Upper lobe of left lung (tissue), 6 donors: ENCODE results near the gene FOXA3. TPM values are rescaled to one million over a fixed set of nuclear protein-coding genes. Genes with fewer than 3 reads are reported as not detected.
A peak's percentile ranks its signal among the peaks of the same experiment; 100 is the strongest.

Experiments used
- ATAC-seq, 2 donors: fragments of 200-7000 bp; cut with Tn5 transposase; one replicate each; pipeline ENCODE4 v1.9.1; 2022; ENCODE audit warnings: mild to moderate bottlenecking in 2 of 2, moderate library complexity in 2 of 2; ENCODE audit not compliant: low FRiP score in 2 of 2
- DNase-seq, 2 donors: peaks; one replicate each; pipeline ENCODE4 v3.0.0-alpha.2; 2019 to 2020
- H3K27ac ChIP-seq, 4 donors: fragments of 200-600 bp; sonication (generic); one replicate each; pipeline ENCODE4 v1.5.1; 2016 to 2019
- H3K27me3 ChIP-seq, 4 donors: fragments of 200-600 bp; sonication (generic); one replicate each; pipeline ENCODE4 v1.5.1; 2017 to 2019
- H3K36me3 ChIP-seq, 4 donors: fragments of 200-600 bp; sonication (generic); one replicate each; pipeline ENCODE4 v1.5.1; 2016 to 2019
- H3K4me1 ChIP-seq, 4 donors: fragments of 200-600 bp; sonication (generic); one replicate each; pipeline ENCODE4 v1.5.1; 2018 to 2019
- H3K4me3 ChIP-seq, 4 donors: fragments of 200-600 bp; sonication (generic); one replicate each; pipeline ENCODE4 v1.5.1; 2017 to 2019; ENCODE audit warnings: mild to moderate bottlenecking in 2 of 4, moderate library complexity in 1 of 4
- H3K9me3 ChIP-seq, 4 donors: fragments of 200-600 bp; sonication (generic); one replicate each; pipeline ENCODE4 v1.5.1; 2018 to 2019
- EP300 ChIP-seq, 4 donors: sonication (generic); formaldehyde crosslinking; IDR thresholded peaks; one replicate each; pipeline ENCODE4 v1.5.1; 2017; ENCODE audit warnings: antibody characterized with exemption in 4 of 4, control low read depth in 2 of 4
- POLR2A ChIP-seq, 4 donors: fragments of 450-650 bp; IDR thresholded peaks; one replicate each; pipeline ENCODE4 v1.5.1; 2016 to 2017; ENCODE audit warnings: antibody characterized with exemption in 4 of 4, mild to moderate bottlenecking in 2 of 4
- POLR2AphosphoS5 ChIP-seq, 2 donors: sonication (generic); formaldehyde crosslinking; IDR thresholded peaks; one replicate each; pipeline ENCODE4 v1.5.1; 2017; ENCODE audit warnings: antibody characterized with exemption in 2 of 2
- WGBS, 2 donors: methylation state at CpG; one replicate each; pipeline ENCODE4 v1.1.5; 2017 to 2018; 5-methylcytosine and 5-hydroxymethylcytosine counted together
- total RNA-seq, 6 donors: library from RNA; depleted of rRNA in 4 of 6; stranded (reverse); fragments of >200 nt in 4 of 6; gene quantifications; one replicate each; pipeline versions ENCODE4 v1.1.0 to v1.2.1, GENCODE V29; 2016 to 2021
- TF ChIP-seq, protein P1 (sequence below), 6 experiments: fragments of 450-650 bp in 4 of 6; fragments of 200-600 bp in 2 of 6; sonication (generic) in 2 of 6; IDR thresholded peaks; one replicate each; pipeline ENCODE4 v1.5.1; 2016 to 2019; ENCODE audit warnings: antibody characterized with exemption in 6 of 6
- donor health status: DM: no; HTN: no; CAD: no; lungs with moderate emphysema.
- donor health status: DM: no; HTN: yes; CAD: no; lungs with severe emphysema.

The FOXA3 gene
- total RNA-seq, 6 donors from 2014 or later, result 0.46 to 1.2 (median 0.46) TPM; not detected in 3

DNA sequence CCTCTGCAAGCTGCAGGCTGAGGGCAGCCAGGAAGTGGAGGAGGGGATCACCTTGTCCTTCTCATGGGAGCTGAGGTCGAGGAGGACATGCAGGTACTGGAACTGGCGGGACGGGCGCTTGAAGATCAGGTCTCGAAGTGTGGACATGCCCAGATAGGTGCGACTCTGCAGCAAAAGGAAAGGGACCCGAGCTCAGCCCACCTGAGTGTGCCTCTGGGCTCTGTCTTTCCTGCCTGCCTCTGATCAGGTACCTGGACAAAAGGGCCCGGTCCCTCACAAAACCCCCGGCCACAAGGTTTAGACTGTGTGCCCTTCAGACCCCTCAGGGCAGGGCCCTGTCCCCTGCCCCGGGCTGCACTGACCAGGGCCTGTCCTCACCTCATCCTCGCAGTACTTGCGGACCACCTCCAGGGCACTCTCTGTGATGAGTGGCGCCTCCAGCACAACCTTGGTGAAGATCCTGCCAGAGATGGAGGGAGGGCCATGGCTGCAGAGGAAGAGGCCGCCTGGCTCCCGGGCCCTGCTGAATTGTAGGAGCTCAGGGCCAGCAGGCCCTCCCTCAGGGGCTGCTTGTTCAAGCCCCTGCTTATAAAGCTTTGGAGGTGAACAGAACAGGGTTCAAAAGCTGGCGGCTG lies 36.5 kb upstream of the FOXA3 start:
- Histone ChIP-seq H3K27ac (no peak overlapping the region), H3K9me3 (no peaks in the 10 kb centered on the region), H3K4me1 (no peaks in the 10 kb centered on the region), H3K4me3 (no peak overlapping the region), H3K36me3 (peaks cover 55 to 100% (median 98%) of the 10 kb centered on the region in 4 donors), H3K27me3 (no peaks in the 10 kb centered on the region)
- TF ChIP-seq EP300 (IDR thresholded peaks at IDR 0.05) (no peak), POLR2A (IDR thresholded peaks at IDR 0.05) (no peak), POLR2AphosphoS5 (IDR thresholded peaks at IDR 0.05) (no peak)
- TF ChIP-seq, protein P1, sequence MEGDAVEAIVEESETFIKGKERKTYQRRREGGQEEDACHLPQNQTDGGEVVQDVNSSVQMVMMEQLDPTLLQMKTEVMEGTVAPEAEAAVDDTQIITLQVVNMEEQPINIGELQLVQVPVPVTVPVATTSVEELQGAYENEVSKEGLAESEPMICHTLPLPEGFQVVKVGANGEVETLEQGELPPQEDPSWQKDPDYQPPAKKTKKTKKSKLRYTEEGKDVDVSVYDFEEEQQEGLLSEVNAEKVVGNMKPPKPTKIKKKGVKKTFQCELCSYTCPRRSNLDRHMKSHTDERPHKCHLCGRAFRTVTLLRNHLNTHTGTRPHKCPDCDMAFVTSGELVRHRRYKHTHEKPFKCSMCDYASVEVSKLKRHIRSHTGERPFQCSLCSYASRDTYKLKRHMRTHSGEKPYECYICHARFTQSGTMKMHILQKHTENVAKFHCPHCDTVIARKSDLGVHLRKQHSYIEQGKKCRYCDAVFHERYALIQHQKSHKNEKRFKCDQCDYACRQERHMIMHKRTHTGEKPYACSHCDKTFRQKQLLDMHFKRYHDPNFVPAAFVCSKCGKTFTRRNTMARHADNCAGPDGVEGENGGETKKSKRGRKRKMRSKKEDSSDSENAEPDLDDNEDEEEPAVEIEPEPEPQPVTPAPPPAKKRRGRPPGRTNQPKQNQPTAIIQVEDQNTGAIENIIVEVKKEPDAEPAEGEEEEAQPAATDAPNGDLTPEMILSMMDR (IDR thresholded peaks at IDR 0.05), result no peak
- DNase-seq, result peak in 1 of 2 donors; percentile 39
- 94 to 95% methylated on average over 14 to 16 of the region's 16 CpGs for WGBS, 2 donors
- ATAC-seq, result no peak

DNA sequence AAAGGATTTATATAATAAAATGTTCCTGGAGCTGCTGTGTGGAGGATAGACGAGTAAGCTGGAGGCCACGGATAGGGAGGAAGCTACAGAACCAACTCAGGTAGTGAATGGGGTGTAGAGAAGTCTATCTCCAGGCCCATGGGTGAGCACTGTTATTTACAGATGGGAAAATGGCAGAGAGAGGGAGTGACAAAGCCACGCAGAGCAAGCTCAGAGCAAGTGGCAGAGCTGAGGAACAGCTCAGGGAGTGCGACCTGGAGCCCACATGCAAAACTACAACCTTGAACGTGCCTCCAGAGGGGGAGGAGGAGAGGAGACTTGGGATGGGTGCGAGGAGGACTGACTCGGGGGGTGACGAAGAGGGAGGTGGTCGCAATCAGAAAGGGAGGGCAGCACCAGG lies 35.6 kb upstream of the FOXA3 start:
- H3K36me3 ChIP-seq, result peaks cover 59 to 100% (median 97%) of the 10 kb centered on the region in 4 donors
- H3K9me3 ChIP-seq, result no peaks in the 10 kb centered on the region
- H3K4me3 ChIP-seq, result no peak overlapping the region
- TF ChIP-seq, protein P1 (IDR thresholded peaks at IDR 0.05), result no peak
- no peak for TF ChIP-seq EP300 (IDR thresholded peaks at IDR 0.05)
- no peak for TF ChIP-seq POLR2A (IDR thresholded peaks at IDR 0.05)
- TF ChIP-seq POLR2AphosphoS5 (IDR thresholded peaks at IDR 0.05), result no peak
- H3K27me3 ChIP-seq, result no peaks in the 10 kb centered on the region
- DNase-seq (no peak), ATAC-seq (no peak)
- H3K4me1 ChIP-seq, result no peaks in the 10 kb centered on the region
- WGBS, 2 donors, result 91 to 92% methylated on average over 9 of the region's 9 CpGs
- no peak overlapping the region for H3K27ac ChIP-seq

DNA sequence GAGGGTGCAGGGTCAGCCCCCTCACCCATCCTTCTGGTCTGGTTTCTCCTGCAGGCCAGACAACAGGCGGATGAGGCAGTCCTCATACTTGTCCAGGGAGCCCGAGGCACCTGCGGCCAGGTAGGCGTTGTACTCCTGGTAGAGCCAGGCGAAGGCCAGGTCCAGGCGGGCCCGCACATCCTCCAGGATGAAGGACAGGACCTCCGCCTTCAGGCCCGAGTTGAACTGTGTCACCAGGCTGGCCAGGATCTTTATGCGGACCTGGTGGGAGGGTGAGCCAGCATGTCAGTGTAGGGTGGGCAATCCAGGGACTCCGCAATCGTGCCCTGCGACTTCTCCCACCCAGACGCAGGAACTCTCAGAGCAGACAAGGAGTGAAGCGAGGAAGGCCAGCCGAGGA lies 35.2 kb upstream of the FOXA3 start:
- Histone ChIP-seq H3K4me1 (no peaks in the 10 kb centered on the region), H3K9me3 (no peaks in the 10 kb centered on the region), H3K36me3 (peaks cover 63 to 100% (median 97%) of the 10 kb centered on the region in 4 donors), H3K27me3 (no peaks in the 10 kb centered on the region), H3K27ac (no peak overlapping the region), H3K4me3 (no peak overlapping the region)
- no peak for ATAC-seq
- WGBS, 2 donors, result 96% methylated on average over 13 to 16 of the region's 16 CpGs
- no peak for TF ChIP-seq EP300 (IDR thresholded peaks at IDR 0.05)
- TF ChIP-seq, protein P1 (IDR thresholded peaks at IDR 0.05), result no peak
- no peak for TF ChIP-seq POLR2A (IDR thresholded peaks at IDR 0.05)
- no peak for TF ChIP-seq POLR2AphosphoS5 (IDR thresholded peaks at IDR 0.05)
- DNase-seq, result no peak

DNA sequence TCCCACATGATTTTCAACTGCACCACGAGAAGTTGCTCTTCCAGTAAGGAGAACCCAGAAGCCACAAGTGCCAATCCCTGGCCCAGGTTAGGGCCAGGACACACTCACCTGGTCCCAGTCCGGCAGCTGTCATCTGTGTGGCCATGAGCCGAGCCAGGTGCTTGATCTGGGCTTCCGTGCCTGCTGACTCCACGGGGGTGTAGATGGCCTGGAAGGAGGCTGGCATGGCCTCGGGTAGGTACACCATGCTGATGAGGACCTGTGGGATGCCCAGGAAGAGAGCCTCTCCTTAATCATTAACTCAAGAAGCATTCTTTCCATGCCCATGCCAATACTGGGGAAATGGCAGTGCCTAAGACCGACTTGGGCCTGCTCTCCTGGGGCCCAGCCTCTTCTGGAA lies 29.2 kb upstream of the FOXA3 start:
- peaks cover 0 to 12% (median 0%) of the 10 kb centered on the region in 4 donors for H3K4me1 ChIP-seq
- no peaks in the 10 kb centered on the region for H3K27me3 ChIP-seq
- H3K9me3 ChIP-seq, result no peaks in the 10 kb centered on the region
- 63 to 79% methylated on average over 6 to 7 of the region's 7 CpGs for WGBS, 2 donors
- ATAC-seq, result peak; percentile 40 to 86
- peak overlapping the region in 1 of 4 donors; percentile 23 for H3K27ac ChIP-seq
- TF ChIP-seq EP300 (IDR thresholded peaks at IDR 0.05), result no peak
- no peak for TF ChIP-seq POLR2AphosphoS5 (IDR thresholded peaks at IDR 0.05)
- TF ChIP-seq, protein P1 (IDR thresholded peaks at IDR 0.05), result no peak
- TF ChIP-seq POLR2A (IDR thresholded peaks at IDR 0.05), result no peak
- peaks cover 45 to 100% (median 89%) of the 10 kb centered on the region in 4 donors for H3K36me3 ChIP-seq
- no peak overlapping the region for H3K4me3 ChIP-seq
- DNase-seq, result peak in 1 of 2 donors; percentile 51

DNA sequence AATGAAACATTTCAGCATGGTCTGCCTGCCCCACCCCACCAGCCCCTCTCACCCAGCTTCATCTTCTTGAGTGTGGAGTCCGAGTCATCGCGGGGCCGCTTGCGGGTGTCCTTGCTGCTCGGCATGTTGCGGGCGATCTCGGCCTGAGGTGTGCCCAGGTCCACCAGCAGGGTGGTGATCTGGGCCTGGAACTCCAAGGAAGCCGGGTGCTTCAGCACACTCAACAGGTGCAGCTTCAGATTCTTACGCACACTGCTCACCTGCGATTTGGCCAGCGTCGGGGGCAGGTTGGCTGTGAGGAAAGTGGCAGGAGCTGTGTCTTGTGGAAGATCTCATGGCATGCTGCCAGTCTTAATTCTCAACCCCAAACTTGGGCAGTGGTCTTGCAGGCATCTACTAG lies 21.9 kb upstream of the FOXA3 start:
- Histone ChIP-seq H3K9me3 (no peaks in the 10 kb centered on the region), H3K27ac (no peak overlapping the region), H3K4me1 (no peaks in the 10 kb centered on the region), H3K36me3 (peaks cover 46 to 100% (median 90%) of the 10 kb centered on the region in 4 donors), H3K27me3 (no peaks in the 10 kb centered on the region), H3K4me3 (no peak overlapping the region)
- peak in 1 of 2 donors; percentile 71 for DNase-seq
- TF ChIP-seq, protein P1 (IDR thresholded peaks at IDR 0.05), result no peak
- TF ChIP-seq POLR2A (IDR thresholded peaks at IDR 0.05) (no peak), POLR2AphosphoS5 (IDR thresholded peaks at IDR 0.05) (no peak), EP300 (IDR thresholded peaks at IDR 0.05) (no peak)
- ATAC-seq, result no peak
- 91 to 99% methylated on average over 14 of the region's 14 CpGs for WGBS, 2 donors
